DND-41 (cell line): ENCODE measurements around the gene AVP.
"Not testable (repeated sequence)": the region's sequence is repeated elsewhere in the genome, so short reads cannot be mapped to it uniquely, and the experiment has no call there.

Experiments
- ATAC-seq: fragments of 200-7000 bp; cut with Tn5 transposase; 3 replicates; pipeline ENCODE4 v1.9.1; 2021; ENCODE audit warnings: low read depth; ENCODE audit not compliant: insufficient read depth
- DNase-seq: peaks from one replicate; pipeline ENCODE4 v3.0.0-alpha.2; 2020
- H2AFZ ChIP-seq: 2 replicates; pipeline ENCODE4 v1.6.0; 2012; ENCODE audit warnings: low read depth, low read length
- H3K27ac ChIP-seq: 2 replicates; pipeline ENCODE4 v1.5.1; 2012; ENCODE audit warnings: low read length, inconsistent platforms
- H3K27me3 ChIP-seq: fragments of 200-600 bp; sonication (generic); 2 replicates; pipeline ENCODE4 v1.6.0; 2012; ENCODE audit warnings: low read length, mild to moderate bottlenecking, inconsistent platforms; ENCODE audit not compliant: insufficient read depth, poor library complexity
- H3K36me3 ChIP-seq: 2 replicates; pipeline ENCODE4 v1.5.1; 2012; ENCODE audit warnings: low read length, inconsistent platforms; ENCODE audit not compliant: insufficient read depth
- H3K4me1 ChIP-seq: 2 replicates; pipeline ENCODE4 v1.5.1; 2012; ENCODE audit warnings: mild to moderate bottlenecking, low read length; ENCODE audit not compliant: insufficient read depth
- H3K4me2 ChIP-seq: 2 replicates; pipeline ENCODE4 v1.6.0; 2012; ENCODE audit warnings: mild to moderate bottlenecking, moderate library complexity, low read length, inconsistent platforms; ENCODE audit not compliant: insufficient read depth
- H3K4me3 ChIP-seq, 2 experiments: fragments of 200-600 bp in 1 of 2; shearing (Covaris generic) in 1 of 2; 2 replicates each; pipeline ENCODE4 v1.5.1; 2012 to 2016; ENCODE audit warnings: inconsistent platforms in 2 of 2, low read length in 2 of 2, mild to moderate bottlenecking in 2 of 2, low read depth in 1 of 2, moderate library complexity in 1 of 2
- H3K79me2 ChIP-seq: 2 replicates; pipeline ENCODE4 v1.6.0; 2012; ENCODE audit warnings: low read length, inconsistent platforms; ENCODE audit not compliant: insufficient read depth
- H3K9ac ChIP-seq: 2 replicates; pipeline ENCODE4 v1.6.0; 2012; ENCODE audit warnings: low read depth, mild to moderate bottlenecking, inconsistent platforms, low read length, moderate library complexity
- H3K9me3 ChIP-seq: 2 replicates; pipeline ENCODE4 v1.5.1; 2012; ENCODE audit warnings: low read length, moderate library complexity, mild to moderate bottlenecking, inconsistent platforms; ENCODE audit not compliant: insufficient read depth, severe bottlenecking
- H4K20me1 ChIP-seq: 2 replicates; pipeline ENCODE4 v1.6.0; 2012; ENCODE audit warnings: low read length; ENCODE audit not compliant: insufficient read depth
- CTCF ChIP-seq: IDR thresholded peaks from 2 replicates; pipeline ENCODE4 v1.5.1; 2012; ENCODE audit warnings: borderline replicate concordance, low read length, moderate library complexity, mild to moderate bottlenecking; ENCODE audit not compliant: poor library complexity, severe bottlenecking; ENCODE audit errors: extremely low read depth
- EZH2 ChIP-seq: IDR thresholded peaks from 3 replicates; pipeline ENCODE4 v1.6.1; 2012; ENCODE audit warnings: borderline replicate concordance, low read depth, mild to moderate bottlenecking, moderate library complexity, low read length, inconsistent platforms; ENCODE audit not compliant: severe bottlenecking

Gene AVP

GRCh38 chr20:3124163-3124562 lies 39.6 kb upstream of the AVP start:
- H2AFZ ChIP-seq, H3K27me3 ChIP-seq, ATAC-seq, H3K79me2 ChIP-seq, H3K4me3 ChIP-seq, H3K4me1 ChIP-seq, DNase-seq, H4K20me1 ChIP-seq, H3K9ac ChIP-seq, H3K27ac ChIP-seq, H3K4me2 ChIP-seq: not testable (repeated sequence)
- Histone ChIP-seq H3K9me3 (peaks cover 21% of the 10 kb centered on the region), H3K36me3 (peaks cover 33% of the 10 kb centered on the region)

- Histone ChIP-seq H4K20me1 (no peaks in the 10 kb centered on the region), H3K4me2 (no peak overlapping the region), H3K79me2 (no peaks in the 10 kb centered on the region), H3K9me3 (peaks cover 21% of the 10 kb centered on the region), H2AFZ (no peak overlapping the region), H3K36me3 (peaks cover 36% of the 10 kb centered on the region), H3K4me3 (no peak overlapping the region), H3K27me3 (no peaks in the 10 kb centered on the region), H3K4me1 (no peaks in the 10 kb centered on the region), H3K27ac (no peak overlapping the region), H3K9ac (no peak overlapping the region)
- TF ChIP-seq EZH2: no peak
- no peak for TF ChIP-seq CTCF
- DNase-seq (no peak), ATAC-seq (no peak)
Observed at GRCh38 chr20:3123542-3123941, 39.0 kb upstream of the AVP start.

- H3K4me2 ChIP-seq: no peak overlapping the region
Observed at GRCh38 chr20:3121955-3122610, 37.6 kb upstream of the AVP start.

More at GRCh38 chr20:3121955-3122610, 37.6 kb upstream of the AVP start:
- Histone ChIP-seq H3K9ac (no peak overlapping the region), H3K4me1 (no peaks in the 10 kb centered on the region), H3K4me3 (no peak overlapping the region), H3K27me3 (no peaks in the 10 kb centered on the region), H3K27ac (no peak overlapping the region), H4K20me1 (no peaks in the 10 kb centered on the region), H3K36me3 (peaks cover 36% of the 10 kb centered on the region), H3K9me3 (peaks cover 19% of the 10 kb centered on the region), H3K79me2 (no peaks in the 10 kb centered on the region), H2AFZ (no peak overlapping the region)
- DNase-seq (no peak), ATAC-seq (no peak)
- TF ChIP-seq CTCF (no peak), EZH2 (no peak)
